Activated B cell treated with CpG ODN at 0.5 μM for 24 hours (primary cell): ENCODE data around the gene MCF2L2. TPM values are rescaled to one million over a fixed set of nuclear protein-coding genes. Genes with fewer than 3 reads are reported as not detected.

Source experiments
- ATAC-seq: fragments of 200-7000 bp; cut with Tn5 transposase; one replicate; pipeline ENCODE4 v1.10.0; 2021; ENCODE audit warnings: low read depth, mild to moderate bottlenecking, moderate library complexity
- CTCF ChIA-PET: fragments of 350-600 bp; sonication (Branson Sonifier 250); formaldehyde crosslinking; loops from one replicate; lab custom pipeline; 2021; ENCODE audit warnings: antibody characterized with exemption; lab: Charles Lee
- POLR2A ChIA-PET: fragments of 350-600 bp; sonication (Branson Sonifier 250); formaldehyde crosslinking; loops from one replicate; lab custom pipeline; 2021; ENCODE audit warnings: antibody characterized with exemption; lab: Charles Lee
- DNase-seq: peaks from one replicate; pipeline ENCODE4 v3.0.0; 2022
- H3K27ac Mint-ChIP-seq: one replicate; pipeline ENCODE4 v1.8.0; 2020; ENCODE audit warnings: mixed read lengths
- H3K27me3 Mint-ChIP-seq: one replicate; pipeline ENCODE4 v1.8.0; 2021; ENCODE audit warnings: mixed read lengths
- H3K36me3 Mint-ChIP-seq: one replicate; pipeline ENCODE4 v1.8.0; 2021; ENCODE audit warnings: low read depth, mixed read lengths
- H3K4me1 Mint-ChIP-seq: one replicate; pipeline ENCODE4 v1.8.0; 2021; ENCODE audit warnings: mixed read lengths
- H3K4me3 Mint-ChIP-seq: one replicate; pipeline ENCODE4 v1.8.0; 2020; ENCODE audit warnings: mild to moderate bottlenecking, mixed read lengths
- H3K9me3 Mint-ChIP-seq: one replicate; pipeline ENCODE4 v1.8.0; 2020; ENCODE audit warnings: mixed read lengths
- intact Hi-C: fragments of 100-400 bp; cut with micrococcal nuclease; formaldehyde crosslinking; loops from one replicate; pipeline ENCODE4 v1.15.1; 2024
- total RNA-seq: library from RNA; stranded (reverse); gene quantifications from 2 replicates; pipeline ENCODE4 v1.2.3, GENCODE V29; 2022
- TF ChIP-seq, protein P1 (sequence below): fragments of 200-600 bp; IDR thresholded peaks from one replicate; pipeline ENCODE4 v1.8.0; 2022; ENCODE audit warnings: antibody characterized with exemption, mild to moderate bottlenecking

The MCF2L2 gene
- total RNA-seq, 1 donor from 2014 or later = 2.4 TPM

DNA sequence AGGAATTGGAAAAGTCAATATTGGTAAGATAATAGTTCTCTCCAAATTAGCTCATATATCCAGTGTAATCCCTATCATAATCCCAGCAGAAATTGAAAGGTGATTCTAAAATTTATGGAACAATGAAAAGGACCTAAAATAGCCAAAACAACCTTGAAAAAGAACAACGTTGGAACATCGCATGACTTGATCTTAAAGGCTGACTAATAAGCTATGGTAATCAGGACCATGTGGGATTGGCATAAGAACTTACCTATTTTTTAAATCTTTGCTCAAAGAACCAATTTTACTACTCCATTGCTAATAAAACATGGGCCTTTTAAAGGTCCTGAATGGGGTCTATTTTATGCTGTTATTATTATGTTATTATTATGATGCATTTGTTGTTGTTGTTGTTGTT is 134.5 kb downstream of the MCF2L2 start:
- ATAC-seq = no peak
- ChIA-PET POLR2A (no interaction called here), CTCF (no interaction called here)

DNA sequence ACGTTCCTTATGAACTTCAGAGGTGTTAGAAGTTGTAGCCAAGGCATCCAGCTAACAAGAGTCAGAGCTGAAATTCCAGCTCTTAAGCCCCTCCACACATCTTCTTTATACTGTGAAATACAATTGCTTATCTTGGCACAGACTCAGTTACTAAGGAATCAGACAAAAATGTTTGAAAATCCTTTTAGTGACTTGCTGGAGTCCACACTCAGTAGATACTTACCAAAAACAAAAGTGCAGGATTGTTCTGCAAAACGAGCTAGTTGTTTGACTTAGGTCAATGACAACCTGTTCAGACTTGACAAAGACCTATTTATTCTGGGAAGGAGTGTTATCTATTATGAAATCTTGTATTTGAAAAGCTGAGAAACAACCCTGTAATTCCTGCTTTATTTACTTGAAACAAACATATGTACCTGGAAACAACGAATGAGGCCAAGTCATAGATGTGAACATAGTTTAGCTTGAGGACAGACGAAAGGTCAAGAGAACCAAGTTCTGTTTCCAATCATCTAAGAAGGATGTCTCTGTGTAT is 136.9 kb downstream of the MCF2L2 start:
- TF ChIP-seq, protein P1, sequence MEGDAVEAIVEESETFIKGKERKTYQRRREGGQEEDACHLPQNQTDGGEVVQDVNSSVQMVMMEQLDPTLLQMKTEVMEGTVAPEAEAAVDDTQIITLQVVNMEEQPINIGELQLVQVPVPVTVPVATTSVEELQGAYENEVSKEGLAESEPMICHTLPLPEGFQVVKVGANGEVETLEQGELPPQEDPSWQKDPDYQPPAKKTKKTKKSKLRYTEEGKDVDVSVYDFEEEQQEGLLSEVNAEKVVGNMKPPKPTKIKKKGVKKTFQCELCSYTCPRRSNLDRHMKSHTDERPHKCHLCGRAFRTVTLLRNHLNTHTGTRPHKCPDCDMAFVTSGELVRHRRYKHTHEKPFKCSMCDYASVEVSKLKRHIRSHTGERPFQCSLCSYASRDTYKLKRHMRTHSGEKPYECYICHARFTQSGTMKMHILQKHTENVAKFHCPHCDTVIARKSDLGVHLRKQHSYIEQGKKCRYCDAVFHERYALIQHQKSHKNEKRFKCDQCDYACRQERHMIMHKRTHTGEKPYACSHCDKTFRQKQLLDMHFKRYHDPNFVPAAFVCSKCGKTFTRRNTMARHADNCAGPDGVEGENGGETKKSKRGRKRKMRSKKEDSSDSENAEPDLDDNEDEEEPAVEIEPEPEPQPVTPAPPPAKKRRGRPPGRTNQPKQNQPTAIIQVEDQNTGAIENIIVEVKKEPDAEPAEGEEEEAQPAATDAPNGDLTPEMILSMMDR = no peak
- ChIA-PET CTCF (no interaction called here), POLR2A (no interaction called here)
- no peak for DNase-seq
- peaks cover 15% of the 10 kb centered on the region for H3K4me1 Mint-ChIP-seq
- ATAC-seq = no peak
- H3K27me3 Mint-ChIP-seq = no peaks in the 10 kb centered on the region
- intact Hi-C loops = no loop called here
- H3K36me3 Mint-ChIP-seq = no peaks in the 10 kb centered on the region
- no peak overlapping the region for H3K27ac Mint-ChIP-seq
- no peak overlapping the region for H3K4me3 Mint-ChIP-seq
- H3K9me3 Mint-ChIP-seq = no peaks in the 10 kb centered on the region

More for the DNA sequence above, 134.5 kb downstream of the MCF2L2 start:
- TF ChIP-seq, protein P1 = no peak
- Mint-ChIP-seq H3K36me3 (no peaks in the 10 kb centered on the region), H3K4me3 (no peak overlapping the region), H3K9me3 (no peaks in the 10 kb centered on the region), H3K27ac (no peak overlapping the region), H3K27me3 (no peaks in the 10 kb centered on the region), H3K4me1 (peaks cover 2% of the 10 kb centered on the region)
- DNase-seq = no peak
- intact Hi-C loops = no loop called here

DNA sequence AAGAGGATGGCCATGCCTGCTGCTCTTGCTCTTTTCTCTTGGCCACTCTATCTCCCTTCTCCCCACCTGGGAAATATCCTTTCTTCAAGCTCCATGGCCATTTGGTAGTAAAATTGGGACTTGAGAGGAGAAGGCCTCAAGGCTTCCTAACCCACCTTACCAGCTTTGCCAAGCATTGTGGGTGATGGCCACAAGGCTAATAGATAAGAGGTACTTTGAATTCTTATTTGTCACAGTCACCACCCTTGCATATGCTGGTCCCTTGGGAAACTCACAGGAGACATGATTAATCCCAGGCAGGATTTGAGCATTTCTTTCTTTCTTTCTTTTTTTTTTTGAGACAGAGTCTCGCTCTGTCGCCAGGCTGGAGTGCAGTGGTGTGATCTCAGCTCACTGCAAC is 138.2 kb downstream of the MCF2L2 start:
- TF ChIP-seq, protein P1 = no peak
- no peak for ATAC-seq
- Mint-ChIP-seq H3K27ac (no peak overlapping the region), H3K9me3 (no peaks in the 10 kb centered on the region), H3K27me3 (no peaks in the 10 kb centered on the region), H3K4me1 (peaks cover 29% of the 10 kb centered on the region), H3K36me3 (no peaks in the 10 kb centered on the region), H3K4me3 (no peak overlapping the region)
- ChIA-PET CTCF (no interaction called here), POLR2A (interaction anchor here (0.8 kb wide), 1 partner anchor 21 kb away, joined by 8 read pairs; no protein-coding TSS in a partner anchor)
- no peak for DNase-seq
- intact Hi-C loops = no loop called here

DNA sequence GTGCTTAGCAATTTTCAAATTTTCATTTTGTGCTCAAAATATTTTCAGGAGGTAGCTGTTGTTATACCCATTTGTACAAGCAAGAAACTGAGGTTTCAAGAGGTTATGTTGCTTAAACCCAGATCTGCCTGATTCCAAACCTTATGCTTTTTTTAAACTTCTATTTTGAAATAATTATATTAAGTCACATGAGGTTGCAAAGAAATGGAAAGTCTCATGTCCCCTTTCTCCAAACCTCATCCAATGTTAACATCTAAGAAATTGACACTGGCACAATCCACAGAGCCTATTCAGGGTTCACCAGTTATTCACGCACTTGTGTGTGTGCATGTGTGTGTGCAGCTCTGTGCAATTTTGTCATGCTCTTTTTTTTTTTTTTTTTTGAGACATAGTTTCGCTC is 140.3 kb downstream of the MCF2L2 start:
- no peaks in the 10 kb centered on the region for H3K9me3 Mint-ChIP-seq
- DNase-seq (no peak), ATAC-seq (no peak)
- no peaks in the 10 kb centered on the region for H3K27me3 Mint-ChIP-seq
- H3K4me1 Mint-ChIP-seq = peaks cover 42% of the 10 kb centered on the region
- no peak overlapping the region for H3K27ac Mint-ChIP-seq
- no peaks in the 10 kb centered on the region for H3K36me3 Mint-ChIP-seq
- TF ChIP-seq, protein P1 = no peak
- intact Hi-C loops = loop anchor here (5.0 kb wide), 2 partner anchors 76 to 166 kb away; no protein-coding TSS in a partner anchor
- ChIA-PET POLR2A (no interaction called here), CTCF (no interaction called here)
- no peak overlapping the region for H3K4me3 Mint-ChIP-seq

DNA sequence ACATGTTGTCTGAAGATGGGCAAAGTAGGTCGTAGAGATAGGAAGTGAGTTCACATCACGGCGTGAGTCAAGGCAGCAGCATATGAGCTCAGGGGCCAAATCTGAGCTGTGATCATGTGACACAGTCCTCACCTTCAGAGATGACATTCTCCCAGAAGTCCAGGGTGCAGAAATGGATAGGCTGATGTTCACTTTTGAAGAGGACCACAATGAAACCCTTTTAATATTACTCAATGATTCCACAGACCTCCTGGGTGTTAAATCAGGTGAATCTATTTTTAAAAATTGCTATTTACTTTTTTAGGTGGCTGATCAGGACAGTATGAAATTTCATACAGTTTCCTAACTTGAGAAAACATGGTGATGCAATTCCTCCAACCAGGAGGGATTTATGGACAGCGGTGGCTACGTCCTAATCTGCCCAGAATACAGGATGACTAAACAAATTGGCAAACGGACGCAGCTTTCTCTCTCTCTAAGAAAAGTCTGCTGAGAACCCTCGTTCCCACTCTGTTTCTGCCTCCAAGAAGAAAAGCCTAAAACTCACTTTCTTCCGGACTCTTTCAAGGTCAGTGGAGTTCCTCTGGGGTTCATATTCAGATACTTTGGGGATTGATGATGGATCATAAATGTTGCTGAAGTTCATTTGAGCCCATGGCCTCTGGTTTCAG is 141.0 kb downstream of the MCF2L2 start:
- POLR2A ChIA-PET = no interaction called here
- Mint-ChIP-seq H3K4me1 (peaks cover 43% of the 10 kb centered on the region), H3K4me3 (no peak overlapping the region), H3K36me3 (no peaks in the 10 kb centered on the region), H3K27ac (peak overlapping the region; percentile 36), H3K27me3 (no peaks in the 10 kb centered on the region), H3K9me3 (no peaks in the 10 kb centered on the region)
- intact Hi-C loops = loop anchor here (5.0 kb wide), 2 partner anchors 75 to 165 kb away; no protein-coding TSS in a partner anchor
- CTCF ChIA-PET = interaction anchor here (2.6 kb wide), 1 partner anchor 95 kb away, joined by 14 read pairs; no protein-coding TSS in a partner anchor
- no peak for ATAC-seq
- DNase-seq = no peak
- TF ChIP-seq, protein P1 = no peak
